Measurements from ENCODE around the gene CASR. TPM values are rescaled to one million over a fixed set of nuclear protein-coding genes. Genes with fewer than 3 reads are reported as not detected.
A peak's percentile ranks its signal among the peaks of the same experiment; 100 is the strongest.

The CASR gene
- total RNA-seq, 1 donor = not detected

- TF ChIP-seq, protein P1, sequence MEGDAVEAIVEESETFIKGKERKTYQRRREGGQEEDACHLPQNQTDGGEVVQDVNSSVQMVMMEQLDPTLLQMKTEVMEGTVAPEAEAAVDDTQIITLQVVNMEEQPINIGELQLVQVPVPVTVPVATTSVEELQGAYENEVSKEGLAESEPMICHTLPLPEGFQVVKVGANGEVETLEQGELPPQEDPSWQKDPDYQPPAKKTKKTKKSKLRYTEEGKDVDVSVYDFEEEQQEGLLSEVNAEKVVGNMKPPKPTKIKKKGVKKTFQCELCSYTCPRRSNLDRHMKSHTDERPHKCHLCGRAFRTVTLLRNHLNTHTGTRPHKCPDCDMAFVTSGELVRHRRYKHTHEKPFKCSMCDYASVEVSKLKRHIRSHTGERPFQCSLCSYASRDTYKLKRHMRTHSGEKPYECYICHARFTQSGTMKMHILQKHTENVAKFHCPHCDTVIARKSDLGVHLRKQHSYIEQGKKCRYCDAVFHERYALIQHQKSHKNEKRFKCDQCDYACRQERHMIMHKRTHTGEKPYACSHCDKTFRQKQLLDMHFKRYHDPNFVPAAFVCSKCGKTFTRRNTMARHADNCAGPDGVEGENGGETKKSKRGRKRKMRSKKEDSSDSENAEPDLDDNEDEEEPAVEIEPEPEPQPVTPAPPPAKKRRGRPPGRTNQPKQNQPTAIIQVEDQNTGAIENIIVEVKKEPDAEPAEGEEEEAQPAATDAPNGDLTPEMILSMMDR (IDR thresholded peaks at IDR 0.05; ENCODE audit: insufficient read depth, low read depth, low read length) = no peak
- no peak overlapping the region for H3K4me3 ChIP-seq (ENCODE audit: low read depth, low read length)
- no peak for DNase-seq (ENCODE audit: low read depth)
These were observed 79.6 kb downstream of the CASR start for GRCh38 chr3:122263058-122263457.

- no peak for DNase-seq (ENCODE audit: low read depth)
- no peak overlapping the region for H3K4me3 ChIP-seq (ENCODE audit: low read depth, low read length)
- TF ChIP-seq, protein P1 (IDR thresholded peaks at IDR 0.05; ENCODE audit: insufficient read depth, low read depth, low read length) = no peak
These were observed 80.6 kb downstream of the CASR start for GRCh38 chr3:122263974-122264588.

GRCh38 chr3:122265957-122266356 is 82.5 kb downstream of the CASR start:
- TF ChIP-seq, protein P1 (IDR thresholded peaks at IDR 0.05; ENCODE audit: insufficient read depth, low read depth, low read length) = no peak
- DNase-seq (ENCODE audit: low read depth) = no peak
- no peak overlapping the region for H3K4me3 ChIP-seq (ENCODE audit: low read depth, low read length)

GRCh38 chr3:122268257-122269024 is 85.0 kb downstream of the CASR start:
- H3K4me3 ChIP-seq (ENCODE audit: low read depth, low read length) = no peak overlapping the region
- DNase-seq (ENCODE audit: low read depth) = peak; percentile 20
- TF ChIP-seq, protein P1 (IDR thresholded peaks at IDR 0.05; ENCODE audit: insufficient read depth, low read depth, low read length) = no peak

DNA sequence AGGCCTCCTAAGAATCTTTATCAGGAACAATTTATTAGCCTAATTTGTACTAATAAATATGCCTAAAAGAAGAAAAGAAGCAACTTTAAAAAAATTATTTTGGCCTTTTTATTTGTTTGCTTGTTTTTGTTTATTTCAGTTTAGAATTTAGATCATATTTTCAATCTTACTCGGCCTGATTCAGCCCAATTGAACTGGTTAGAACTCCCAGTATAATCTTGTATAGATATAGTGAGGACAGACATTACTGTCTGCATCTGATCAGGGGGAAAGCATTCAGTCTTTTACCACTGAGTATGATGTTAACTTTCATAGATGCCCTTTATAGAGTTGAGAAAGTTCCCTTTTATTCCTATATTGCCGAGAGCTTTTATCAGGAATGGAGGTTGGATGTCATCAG is 85.6 kb downstream of the CASR start:
- TF ChIP-seq, protein P1 (IDR thresholded peaks at IDR 0.05; ENCODE audit: insufficient read depth, low read depth, low read length) = no peak
- DNase-seq (ENCODE audit: low read depth) = no peak
- H3K4me3 ChIP-seq (ENCODE audit: low read depth, low read length) = no peak overlapping the region

DNA sequence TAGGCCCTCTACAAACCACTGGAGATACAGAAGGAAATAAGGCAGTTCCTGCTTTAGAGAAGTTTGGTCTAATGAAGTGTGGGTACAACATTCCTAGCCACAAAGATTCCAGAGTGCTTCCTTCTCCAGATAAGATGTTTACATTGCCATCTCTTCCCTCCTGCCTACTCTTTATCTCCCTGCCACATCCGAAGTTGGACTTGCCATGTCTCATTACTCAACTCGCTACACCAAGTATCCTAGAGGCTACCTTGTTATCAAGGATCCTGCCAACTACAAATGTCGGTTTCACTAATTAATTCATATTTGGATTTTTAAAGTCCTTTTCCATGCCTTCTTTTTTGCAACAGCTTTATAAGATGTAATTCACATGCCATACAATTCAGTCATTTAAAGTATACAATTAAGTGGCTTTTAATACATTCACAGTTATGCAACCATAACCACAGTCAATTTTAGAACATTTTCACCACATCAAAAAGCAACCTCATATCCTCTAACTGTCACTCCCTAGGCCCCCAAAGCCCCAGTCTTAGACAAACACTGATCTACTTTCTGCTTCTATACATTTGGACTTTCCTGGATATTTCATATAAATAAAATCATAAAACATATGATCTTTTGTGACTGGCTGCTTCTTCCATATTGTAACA is 87.9 kb downstream of the CASR start:
- peak; percentile 25 for DNase-seq (ENCODE audit: low read depth)
- H3K4me3 ChIP-seq (ENCODE audit: low read depth, low read length) = no peak overlapping the region
- TF ChIP-seq, protein P1 (IDR thresholded peaks at IDR 0.05; ENCODE audit: insufficient read depth, low read depth, low read length) = no peak

Data from fibroblast of villous mesenchyme (primary cell).